Lung (tissue), 12 donors: ENCODE results near the gene FMN1. TPM values are rescaled to one million over a fixed set of nuclear protein-coding genes. Genes with fewer than 3 reads are reported as not detected.
A peak's percentile ranks its signal among the peaks of the same experiment; 100 is the strongest.

ENCODE experiments used
- ATAC-seq: fragments of 200-7000 bp; cut with Tn5 transposase; one replicate; pipeline ENCODE4 v1.9.1; 2020; ENCODE audit warnings: moderate number of reproducible peaks; ENCODE audit not compliant: insufficient read depth, low FRiP score
- DNase-seq, 3 donors: peaks; one replicate each; pipeline ENCODE4 v3.0.0-alpha.2; 2013 to 2017
- H3K27ac ChIP-seq, 2 donors: one replicate each; pipeline ENCODE4 v1.5.1; 2013; ENCODE audit warnings: mild to moderate bottlenecking in 2 of 2, moderate library complexity in 2 of 2, control low read depth in 1 of 2, inconsistent platforms in 1 of 2, low read depth in 1 of 2, low read length in 1 of 2
- H3K27me3 ChIP-seq, 3 donors: one replicate each; pipeline ENCODE4 v1.5.1; 2013; ENCODE audit warnings: low read length in 2 of 3; ENCODE audit not compliant: control insufficient read depth in 3 of 3, insufficient read depth in 3 of 3
- H3K36me3 ChIP-seq, 4 donors: one replicate each; pipeline ENCODE4 v1.5.1; 2013; ENCODE audit warnings: low read length in 4 of 4, mild to moderate bottlenecking in 1 of 4, moderate library complexity in 1 of 4; ENCODE audit not compliant: control insufficient read depth in 4 of 4, insufficient read depth in 4 of 4
- H3K4me1 ChIP-seq, 5 donors: one replicate each; pipeline ENCODE4 v1.5.1; 2013; ENCODE audit warnings: low read length in 5 of 5, mild to moderate bottlenecking in 2 of 5, moderate library complexity in 1 of 5; ENCODE audit not compliant: control insufficient read depth in 5 of 5, insufficient read depth in 5 of 5
- H3K4me3 ChIP-seq: one replicate; pipeline ENCODE4 v1.5.1; 2013; ENCODE audit warnings: mild to moderate bottlenecking, control low read depth, moderate library complexity
- H3K9ac ChIP-seq, 2 donors: one replicate each; pipeline ENCODE4 v1.5.1; 2013; ENCODE audit warnings: low read length in 2 of 2, control low read depth in 1 of 2; ENCODE audit not compliant: insufficient read depth in 1 of 2
- H3K9me3 ChIP-seq, 4 donors: one replicate each; pipeline ENCODE4 v1.5.1; 2013; ENCODE audit warnings: low read length in 3 of 4, mild to moderate bottlenecking in 1 of 4, moderate library complexity in 1 of 4; ENCODE audit not compliant: control insufficient read depth in 4 of 4, insufficient read depth in 3 of 4
- CTCF ChIP-seq: IDR thresholded peaks from 2 replicates; pipeline ENCODE4 v1.5.1; 2012; ENCODE audit warnings: mild to moderate bottlenecking; ENCODE audit errors: control extremely low read depth, extremely low read depth
- WGBS, 2 donors: extraction: QIAGEN DNeasy Blood & Tissue Kit; methylation state at CpG; one replicate each; pipeline ENCODE4 v1.1.7; 2013; 5-methylcytosine and 5-hydroxymethylcytosine counted together
- polyA plus RNA-seq, 2 donors: library from polyadenylated mRNA; stranded (reverse); fragments of 200-250 nt; gene quantifications; one replicate each; pipeline ENCODE4 v1.2.1, GENCODE V29; 2013
- total RNA-seq, 2 donors: library from RNA; depleted of rRNA in 1 of 2; stranded (reverse); fragments of >200 nt in 1 of 2; gene quantifications; one replicate each; pipeline ENCODE4 v1.2.1, GENCODE V29; 2014 to 2021
- donor health status: control.
- donor health status: control.
- donor health status: Bipolar disorder and iron deficiency.
- donor health status: healthy.
- donor health status: DM: yes; HTN: yes; CAD: no.

The FMN1 gene
- total and polyA plus RNA-seq, 4 donors = 4.6 to 45.2 (median 15.7) TPM

GRCh38 chr15:32994810-32995424 lies 199.6 kb downstream of the FMN1 start:
- Histone ChIP-seq H3K27ac (no peak overlapping the region), H3K36me3 (no peaks in the 10 kb centered on the region), H3K27me3 (no peaks in the 10 kb centered on the region), H3K9me3 (peaks cover 0 to under 1% (median 0%) of the 10 kb centered on the region in 4 donors), H3K4me1 (no peaks in the 10 kb centered on the region), H3K9ac (no peak overlapping the region), H3K4me3 (no peak overlapping the region)
- 100% methylated on average over 1 of the region's 1 CpG for WGBS, 2 donors
- peak in 2 of 3 donors; percentile 63 to 67 for DNase-seq
- no peak for TF ChIP-seq CTCF
- ATAC-seq = no peak

GRCh38 chr15:32993285-32993684 lies 201.2 kb downstream of the FMN1 start:
- H3K27me3 ChIP-seq = no peaks in the 10 kb centered on the region
- no peak overlapping the region for H3K9ac ChIP-seq
- DNase-seq = no peak
- no peaks in the 10 kb centered on the region for H3K9me3 ChIP-seq
- no peak overlapping the region for H3K4me3 ChIP-seq
- no peaks in the 10 kb centered on the region for H3K36me3 ChIP-seq
- no peak for ATAC-seq
- H3K4me1 ChIP-seq = no peaks in the 10 kb centered on the region
- no peak for TF ChIP-seq CTCF
- H3K27ac ChIP-seq = no peak overlapping the region

- Histone ChIP-seq H3K4me1 (no peaks in the 10 kb centered on the region), H3K9me3 (no peaks in the 10 kb centered on the region), H3K9ac (no peak overlapping the region), H3K27me3 (no peaks in the 10 kb centered on the region), H3K4me3 (no peak overlapping the region), H3K36me3 (no peaks in the 10 kb centered on the region), H3K27ac (no peak overlapping the region)
- no peak for TF ChIP-seq CTCF
- ATAC-seq (no peak), DNase-seq (no peak)
- 77 to 85% methylated on average over 7 of the region's 7 CpGs for WGBS, 2 donors
Observed at GRCh38 chr15:32991619-32992111, 202.8 kb downstream of the FMN1 start.

GRCh38 chr15:32990071-32990470 lies 204.4 kb downstream of the FMN1 start:
- no peak for TF ChIP-seq CTCF
- 70 to 75% methylated on average over 4 of the region's 4 CpGs for WGBS, 2 donors

More at GRCh38 chr15:32990071-32990470, 204.4 kb downstream of the FMN1 start:
- no peaks in the 10 kb centered on the region for H3K4me1 ChIP-seq
- no peaks in the 10 kb centered on the region for H3K36me3 ChIP-seq
- H3K9ac ChIP-seq = no peak overlapping the region
- H3K27me3 ChIP-seq = no peaks in the 10 kb centered on the region
- H3K27ac ChIP-seq = no peak overlapping the region
- H3K4me3 ChIP-seq = no peak overlapping the region
- H3K9me3 ChIP-seq = no peaks in the 10 kb centered on the region
- DNase-seq (no peak), ATAC-seq (no peak)
